PC-3 (cell line): ENCODE measurements around the gene FGFRL1.

Experiments used
- EZH2 ChIP-seq: fragments of 300-600 bp; sonication (generic); IDR thresholded peaks from one replicate; pipeline ENCODE4 v1.6.1; 2017; ENCODE audit warnings: antibody characterized with exemption, mild to moderate bottlenecking, low read length; ENCODE audit not compliant: unreplicated experiment
- TF ChIP-seq, protein P1 (sequence below): fragments of 300-600 bp; sonication (generic); conservative IDR thresholded peaks from 2 replicates; pipeline ENCODE4 v1.5.1; 2017; ENCODE audit warnings: antibody characterized with exemption, low read depth, mild to moderate bottlenecking, low read length

DNA sequence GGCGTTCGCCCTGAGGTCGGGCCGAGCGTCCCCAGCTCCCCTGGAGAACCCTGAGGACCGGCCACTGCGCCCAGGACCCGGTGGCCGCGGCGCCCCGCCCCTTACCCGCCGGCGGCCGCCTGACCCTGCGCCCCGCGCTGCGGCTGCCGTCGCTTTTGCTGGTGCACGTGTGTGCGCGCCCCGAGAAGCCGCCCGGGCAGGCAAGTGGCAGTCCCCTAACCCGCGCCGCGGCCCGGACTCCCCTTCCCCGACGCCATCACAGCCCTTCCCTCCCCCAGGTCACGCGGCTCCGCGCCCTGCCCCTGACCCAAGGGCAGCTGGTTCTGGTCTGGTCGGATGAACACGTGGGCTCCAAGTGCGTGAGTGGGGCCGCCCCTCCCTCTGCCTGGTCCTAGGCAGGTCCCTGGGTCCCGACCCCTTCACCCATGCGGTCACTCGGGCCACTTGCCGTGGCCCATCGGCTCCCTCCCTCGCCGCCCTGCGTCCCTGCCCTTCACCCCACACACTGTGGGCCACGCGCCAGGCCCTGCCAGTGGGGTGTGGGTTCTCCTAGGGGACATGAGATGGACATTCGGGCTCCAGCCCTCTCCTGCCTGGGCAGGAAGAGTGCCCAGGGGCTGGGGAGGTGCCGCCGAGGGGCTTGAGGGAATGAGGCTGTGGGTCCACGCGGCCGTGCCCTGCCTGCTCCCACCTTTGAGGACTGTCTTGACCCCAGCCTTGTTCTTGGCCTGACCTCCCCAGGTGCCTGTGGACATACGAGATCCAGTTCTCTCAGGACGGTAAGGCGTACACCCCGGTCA lies 8.0 kb upstream of the FGFRL1 start:
- TF ChIP-seq, protein P1, sequence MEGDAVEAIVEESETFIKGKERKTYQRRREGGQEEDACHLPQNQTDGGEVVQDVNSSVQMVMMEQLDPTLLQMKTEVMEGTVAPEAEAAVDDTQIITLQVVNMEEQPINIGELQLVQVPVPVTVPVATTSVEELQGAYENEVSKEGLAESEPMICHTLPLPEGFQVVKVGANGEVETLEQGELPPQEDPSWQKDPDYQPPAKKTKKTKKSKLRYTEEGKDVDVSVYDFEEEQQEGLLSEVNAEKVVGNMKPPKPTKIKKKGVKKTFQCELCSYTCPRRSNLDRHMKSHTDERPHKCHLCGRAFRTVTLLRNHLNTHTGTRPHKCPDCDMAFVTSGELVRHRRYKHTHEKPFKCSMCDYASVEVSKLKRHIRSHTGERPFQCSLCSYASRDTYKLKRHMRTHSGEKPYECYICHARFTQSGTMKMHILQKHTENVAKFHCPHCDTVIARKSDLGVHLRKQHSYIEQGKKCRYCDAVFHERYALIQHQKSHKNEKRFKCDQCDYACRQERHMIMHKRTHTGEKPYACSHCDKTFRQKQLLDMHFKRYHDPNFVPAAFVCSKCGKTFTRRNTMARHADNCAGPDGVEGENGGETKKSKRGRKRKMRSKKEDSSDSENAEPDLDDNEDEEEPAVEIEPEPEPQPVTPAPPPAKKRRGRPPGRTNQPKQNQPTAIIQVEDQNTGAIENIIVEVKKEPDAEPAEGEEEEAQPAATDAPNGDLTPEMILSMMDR: no peak
- TF ChIP-seq EZH2: no peak
